Stimulated activated CD4-positive, alpha-beta T cell treated with anti-CD3 and anti-CD28 coated beads, TNF-alpha, amount 100 ng/mL, for 1 hour (primary cell): Measurements from ENCODE around the gene PPM1L.

Experiments
- DNase-seq, 3 donors: peaks; one replicate each; pipeline ENCODE4 v3.0.0-alpha.2; 2020; ENCODE audit warnings: low read depth in 3 of 3, low spot score in 1 of 3

The PPM1L gene

GRCh38 chr3:160806686-160807085 is 50.7 kb downstream of the PPM1L start:
- DNase-seq: no peak

GRCh38 chr3:160808838-160809237 is 52.8 kb downstream of the PPM1L start:
- no peak for DNase-seq

GRCh38 chr3:160809453-160809852 is 53.4 kb downstream of the PPM1L start:
- no peak for DNase-seq

GRCh38 chr3:160810362-160811236 is 54.6 kb downstream of the PPM1L start:
- DNase-seq: no peak

- DNase-seq: no peak
Observed at GRCh38 chr3:160811237-160811548, 55.2 kb downstream of the PPM1L start.

GRCh38 chr3:160812304-160812703 is 56.3 kb downstream of the PPM1L start:
- no peak for DNase-seq

- no peak for DNase-seq
Observed at GRCh38 chr3:160815280-160815679, 59.2 kb downstream of the PPM1L start.

- DNase-seq: no peak
Observed at GRCh38 chr3:160820022-160820421, 64.0 kb downstream of the PPM1L start.

- no peak for DNase-seq
Observed at GRCh38 chr3:160820430-160820829, 64.4 kb downstream of the PPM1L start.

GRCh38 chr3:160822936-160823335 is 66.9 kb downstream of the PPM1L start:
- no peak for DNase-seq

GRCh38 chr3:160825311-160825800 is 69.3 kb downstream of the PPM1L start:
- no peak for DNase-seq

- DNase-seq: no peak
Observed at GRCh38 chr3:160826408-160826807, 70.4 kb downstream of the PPM1L start.

- no peak for DNase-seq
Observed at GRCh38 chr3:160826991-160827390, 71.0 kb downstream of the PPM1L start.

GRCh38 chr3:160827516-160827915 is 71.5 kb downstream of the PPM1L start:
- DNase-seq: no peak

- DNase-seq: no peak
Observed at GRCh38 chr3:160828880-160829279, 72.8 kb downstream of the PPM1L start.

- DNase-seq: no peak
Observed at GRCh38 chr3:160829486-160830009, 73.5 kb downstream of the PPM1L start.

GRCh38 chr3:160830796-160831195 is 74.8 kb downstream of the PPM1L start:
- no peak for DNase-seq

- no peak for DNase-seq
Observed at GRCh38 chr3:160831401-160831800, 75.4 kb downstream of the PPM1L start.

GRCh38 chr3:160837394-160837980 is 81.5 kb downstream of the PPM1L start:
- DNase-seq: no peak

- DNase-seq: no peak
Observed at GRCh38 chr3:160840590-160840989, 84.6 kb downstream of the PPM1L start.

- no peak for DNase-seq
Observed at GRCh38 chr3:160841455-160841854, 85.4 kb downstream of the PPM1L start.
